ENCODE measurements around the gene ACSL6. TPM values are rescaled to one million over a fixed set of nuclear protein-coding genes. Genes with fewer than 3 reads are reported as not detected.

Gene ACSL6
- total RNA-seq, 2 donors from 2014 or later = 0.23 to 7.9 TPM

GRCh38 chr5:132029609-132030330, 18.3 kb upstream of the ACSL6 start:
- H3K27me3 ChIP-seq (replicated peaks; ENCODE audit: insufficient read depth) = no peaks in the 10 kb centered on the region
- H3K9me3 ChIP-seq = no peaks in the 10 kb centered on the region
- 70% methylated on average over 4 of the region's 4 CpGs for WGBS
- TF ChIP-seq POLR2AphosphoS5 (IDR thresholded peaks at IDR 0.05) (no peak), POLR2A (IDR thresholded peaks at IDR 0.05) (no peak), CTCF (IDR thresholded peaks at IDR 0.05) (no peak)
- no peak for DNase-seq (ENCODE audit: low spot score)
- H3K4me3 ChIP-seq = no peak overlapping the region
- H3K36me3 ChIP-seq = no peaks in the 10 kb centered on the region
- intact Hi-C loops (cut with DNase I) = no loop called here
- no peak overlapping the region for H3K27ac ChIP-seq
- H3K4me1 ChIP-seq (replicated peaks) = no peaks in the 10 kb centered on the region

DNA sequence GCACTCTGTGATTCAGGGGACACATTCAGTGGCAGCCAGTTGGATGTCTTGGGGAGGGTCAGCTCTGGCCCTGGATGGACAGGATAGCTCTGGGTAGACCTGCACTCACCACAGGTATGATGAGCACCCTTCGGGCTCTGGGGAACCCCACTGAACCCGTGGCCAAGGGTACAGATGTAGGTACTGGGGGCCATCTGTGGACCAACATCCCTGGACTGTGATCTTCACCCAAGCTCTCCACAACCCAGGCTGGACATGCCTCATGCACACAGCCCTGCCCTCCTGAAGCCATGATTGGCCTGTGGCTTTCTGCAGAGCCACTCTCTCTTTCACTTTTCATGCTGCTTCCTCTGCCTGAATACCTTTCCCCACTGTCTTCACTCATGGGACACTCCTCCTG, 15.6 kb upstream of the ACSL6 start:
- no peak for DNase-seq (ENCODE audit: low spot score)
- Histone ChIP-seq H3K27ac (no peak overlapping the region), H3K4me1 (replicated peaks) (no peaks in the 10 kb centered on the region), H3K36me3 (no peaks in the 10 kb centered on the region), H3K4me3 (no peak overlapping the region), H3K9me3 (no peaks in the 10 kb centered on the region), H3K27me3 (replicated peaks; ENCODE audit: insufficient read depth) (no peaks in the 10 kb centered on the region)
- TF ChIP-seq POLR2A (IDR thresholded peaks at IDR 0.05) (no peak), CTCF (IDR thresholded peaks at IDR 0.05) (no peak), POLR2AphosphoS5 (IDR thresholded peaks at IDR 0.05) (no peak)
- WGBS = 100% methylated on average over 1 of the region's 2 CpGs
- intact Hi-C loops (cut with DNase I) = no loop called here

GRCh38 chr5:132026516-132027008, 15.1 kb upstream of the ACSL6 start:
- H3K27ac ChIP-seq = no peak overlapping the region
- DNase-seq (ENCODE audit: low spot score) = no peak
- no peaks in the 10 kb centered on the region for H3K4me1 ChIP-seq (replicated peaks)
- intact Hi-C loops (cut with DNase I) = no loop called here
- H3K36me3 ChIP-seq = no peaks in the 10 kb centered on the region
- 92% methylated on average over 3 of the region's 5 CpGs for WGBS
- no peaks in the 10 kb centered on the region for H3K27me3 ChIP-seq (replicated peaks; ENCODE audit: insufficient read depth)
- TF ChIP-seq CTCF (IDR thresholded peaks at IDR 0.05) (no peak), POLR2AphosphoS5 (IDR thresholded peaks at IDR 0.05) (no peak), POLR2A (IDR thresholded peaks at IDR 0.05) (no peak)
- H3K4me3 ChIP-seq = no peak overlapping the region
- H3K9me3 ChIP-seq = no peaks in the 10 kb centered on the region

DNA sequence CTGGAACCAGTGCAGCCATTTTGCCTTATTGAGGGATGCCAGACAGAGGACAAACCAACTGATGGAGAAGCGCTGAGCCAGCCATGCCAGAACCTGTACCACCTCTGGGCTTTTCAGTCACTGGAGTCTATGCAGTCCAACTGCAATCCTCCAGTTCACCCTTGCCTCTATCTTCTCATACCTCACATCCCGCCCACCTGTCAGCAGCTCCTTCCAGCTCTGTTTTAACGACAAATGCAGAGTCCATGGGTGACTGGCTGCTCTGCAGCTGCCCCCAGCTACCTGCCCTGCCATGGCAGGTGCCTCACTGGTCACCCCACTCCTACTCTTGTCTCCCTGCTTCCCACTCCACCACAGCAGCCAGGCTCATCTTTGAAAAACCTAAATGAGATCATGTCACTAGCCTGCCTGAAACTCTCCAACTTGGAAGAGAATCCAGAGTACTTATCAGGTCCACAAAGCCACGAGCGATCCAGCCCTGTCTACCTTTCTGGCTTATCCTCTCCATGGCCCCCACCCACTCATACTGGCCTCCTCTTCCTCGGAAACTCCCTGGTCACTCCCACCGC, 14.0 kb upstream of the ACSL6 start:
- H3K27ac ChIP-seq = no peak overlapping the region
- TF ChIP-seq CTCF (IDR thresholded peaks at IDR 0.05) (no peak), POLR2A (IDR thresholded peaks at IDR 0.05) (no peak), POLR2AphosphoS5 (IDR thresholded peaks at IDR 0.05) (no peak)
- no peak for DNase-seq (ENCODE audit: low spot score)
- H3K9me3 ChIP-seq = no peaks in the 10 kb centered on the region
- H3K4me1 ChIP-seq (replicated peaks) = no peaks in the 10 kb centered on the region
- intact Hi-C loops (cut with DNase I) = no loop called here
- no peaks in the 10 kb centered on the region for H3K27me3 ChIP-seq (replicated peaks; ENCODE audit: insufficient read depth)
- H3K36me3 ChIP-seq = no peaks in the 10 kb centered on the region
- no peak overlapping the region for H3K4me3 ChIP-seq
- WGBS = 88% methylated on average over 7 of the region's 7 CpGs
